HG02885 (cell line): Measurements from ENCODE around the gene HIVEP1.
A peak's percentile ranks its signal among the peaks of the same experiment; 100 is the strongest.

ENCODE experiments used
- ATAC-seq: cut with Tn5 transposase; IDR thresholded peaks from one replicate; pipeline ENCODE4 v1.9.1; 2021; ENCODE audit warnings: mild to moderate bottlenecking; ENCODE audit not compliant: unreplicated experiment, poor library complexity

The HIVEP1 gene

DNA sequence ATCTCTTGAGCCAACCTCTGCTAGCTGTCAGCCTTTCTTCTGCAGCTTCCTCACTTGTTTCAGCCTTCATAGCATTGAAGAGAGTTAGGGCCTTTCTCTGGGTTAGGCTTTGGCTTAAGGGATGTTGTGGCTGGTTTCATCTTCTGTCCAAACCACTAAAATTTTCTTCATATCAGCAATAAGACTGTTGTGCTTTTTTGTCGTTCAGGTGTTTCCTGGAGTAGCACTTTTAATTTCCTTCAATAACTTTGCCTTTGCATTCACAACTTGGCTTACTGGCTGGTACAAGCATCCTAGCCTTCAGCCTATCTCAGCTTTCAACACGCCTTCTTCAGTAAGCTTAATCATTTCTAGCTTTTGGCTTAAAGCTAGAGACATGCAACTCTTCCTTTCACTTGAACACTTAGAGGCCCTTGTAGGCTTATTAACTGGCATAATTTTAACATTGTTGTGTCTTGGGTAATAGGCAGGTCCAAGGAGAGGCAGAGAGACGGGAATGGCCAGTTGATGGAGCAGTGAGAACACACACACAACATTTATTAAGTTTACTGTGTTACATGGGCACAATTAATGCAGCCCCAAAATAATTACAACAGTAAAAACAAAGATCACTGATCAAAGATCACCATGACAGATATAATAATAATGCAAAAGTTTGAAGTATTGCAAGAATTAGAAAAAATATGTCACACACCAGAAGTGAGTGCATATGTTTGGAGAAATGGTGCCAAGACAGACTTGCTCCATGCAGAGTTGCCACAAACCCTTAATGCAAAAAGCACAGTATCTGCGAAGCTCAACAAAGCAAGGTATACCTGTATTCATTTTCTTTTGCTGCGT, 98.6 kb downstream of the HIVEP1 start:
- ATAC-seq = no peak

- ATAC-seq = no peak
These were observed 99.2 kb downstream of the HIVEP1 start for GRCh38 chr6:12111363-12111670.

DNA sequence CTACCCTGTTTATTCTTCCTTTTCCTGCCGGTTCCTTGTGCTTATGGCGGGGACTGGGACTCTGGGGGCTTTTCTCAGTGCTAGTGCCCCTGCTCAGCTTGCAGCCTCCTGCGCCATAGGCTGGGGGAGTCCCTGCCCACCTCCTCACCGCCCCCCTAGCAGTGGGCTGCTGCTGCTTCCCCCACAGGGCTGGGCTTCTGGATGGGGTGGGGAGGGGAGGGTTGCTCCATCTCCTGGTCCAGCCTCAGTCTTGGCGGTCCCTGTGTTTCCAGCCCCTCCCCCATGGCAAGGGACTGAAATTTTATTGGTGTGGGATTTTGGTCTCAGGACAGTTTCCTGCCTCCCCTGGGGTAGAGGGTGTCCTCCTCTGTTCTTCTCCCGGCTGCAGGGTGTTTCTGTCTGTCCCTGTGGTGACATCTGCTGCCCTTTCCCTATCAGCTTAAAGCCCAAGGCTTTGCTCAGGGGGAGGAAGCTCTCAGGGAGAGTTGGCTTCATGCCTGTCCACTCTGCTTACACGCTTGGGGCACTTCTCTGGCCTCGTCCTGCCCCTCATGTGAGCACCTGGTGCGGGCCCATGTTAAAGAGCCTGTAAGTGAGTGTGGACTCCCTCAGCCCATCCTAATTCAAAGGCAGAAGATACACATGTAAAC, 100.6 kb downstream of the HIVEP1 start:
- no peak for ATAC-seq

GRCh38 chr6:12113190-12113577, 101.1 kb downstream of the HIVEP1 start:
- no peak for ATAC-seq

DNA sequence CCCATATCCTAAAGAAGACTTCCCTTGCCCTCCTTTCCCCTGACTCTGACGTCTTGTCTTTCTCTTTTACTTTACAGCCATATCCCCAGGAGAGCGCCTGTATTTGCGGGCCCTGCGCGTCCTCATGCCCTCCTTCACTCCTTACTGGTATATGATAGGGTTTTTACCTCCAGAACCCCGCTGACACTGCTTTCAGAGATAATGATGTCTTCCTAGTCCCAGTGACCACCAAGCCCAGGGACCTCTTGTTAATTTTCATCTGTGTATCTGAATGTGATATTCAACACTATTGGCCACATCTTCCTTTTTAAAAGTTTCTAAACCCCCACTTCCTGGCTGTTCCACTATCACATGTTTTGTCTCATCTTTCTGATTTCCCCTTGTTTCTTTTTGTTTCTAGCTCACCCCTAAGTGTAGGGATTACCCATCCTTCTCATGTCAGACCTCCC, 102.0 kb downstream of the HIVEP1 start:
- no peak for ATAC-seq

GRCh38 chr6:12115001-12115400, 102.9 kb downstream of the HIVEP1 start:
- ATAC-seq = no peak

DNA sequence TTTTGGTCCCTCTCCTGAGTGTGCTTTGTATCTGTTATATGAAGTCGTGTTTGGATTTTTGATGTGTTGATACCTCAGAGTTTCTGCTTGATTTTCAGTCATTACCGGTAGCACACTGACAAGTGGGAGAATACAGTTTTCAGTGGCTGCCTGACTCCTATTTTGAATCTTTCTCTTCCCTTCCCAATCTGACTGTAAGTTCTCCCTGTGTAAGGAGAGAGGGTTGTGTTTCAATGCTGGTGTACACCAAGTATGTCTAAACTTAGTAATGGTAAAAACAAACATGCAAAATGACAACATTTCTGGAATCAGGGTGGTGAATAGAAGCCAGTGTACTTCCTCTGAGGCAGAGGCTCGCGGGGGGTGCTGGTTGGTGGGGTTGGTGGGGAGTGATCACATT, 103.4 kb downstream of the HIVEP1 start:
- ATAC-seq = no peak

GRCh38 chr6:12116264-12116800, 104.2 kb downstream of the HIVEP1 start:
- no peak for ATAC-seq

DNA sequence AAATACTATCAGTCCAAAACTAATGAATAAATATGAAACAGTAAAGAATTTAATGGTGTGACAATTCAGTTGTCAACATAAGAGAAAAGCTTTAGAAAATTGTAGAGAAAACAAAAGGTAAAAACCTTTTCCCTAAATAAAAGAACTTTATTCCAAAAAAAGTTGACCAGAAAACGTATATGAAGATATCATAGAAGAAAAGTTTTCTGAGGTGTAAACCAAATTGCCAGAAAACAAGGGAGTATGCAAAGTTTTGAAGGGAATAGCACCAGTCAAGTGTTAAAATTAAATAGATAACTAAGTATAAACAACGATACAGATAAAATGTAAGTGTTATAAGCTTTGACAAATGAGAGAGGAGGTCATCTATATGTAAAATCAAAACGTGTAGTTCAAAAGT, 104.9 kb downstream of the HIVEP1 start:
- no peak for ATAC-seq

GRCh38 chr6:12118607-12119006, 106.5 kb downstream of the HIVEP1 start:
- ATAC-seq = no peak

- ATAC-seq = peak; percentile 61
These were observed 107.0 kb downstream of the HIVEP1 start for GRCh38 chr6:12119085-12119588.

GRCh38 chr6:12125396-12125795, 113.3 kb downstream of the HIVEP1 start:
- no peak for ATAC-seq

DNA sequence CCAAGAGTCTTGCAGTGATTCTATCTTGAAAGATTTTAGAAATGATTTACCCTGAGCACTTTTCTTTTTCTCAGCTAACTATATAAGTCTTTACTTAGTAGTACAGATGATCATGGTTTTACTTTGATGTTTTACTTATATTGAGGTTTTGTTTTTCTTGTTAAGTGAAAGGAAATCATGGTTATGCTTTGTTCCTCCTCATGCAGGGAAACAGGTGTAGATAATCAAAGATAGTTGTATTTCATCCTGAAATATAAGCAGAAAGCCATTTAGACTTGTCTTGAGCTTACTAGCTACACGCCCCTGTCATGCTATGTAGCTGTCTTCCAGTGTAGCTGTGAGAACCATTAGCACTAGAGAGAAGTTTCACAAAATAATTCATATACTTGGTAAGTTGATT, 113.9 kb downstream of the HIVEP1 start:
- ATAC-seq = no peak

DNA sequence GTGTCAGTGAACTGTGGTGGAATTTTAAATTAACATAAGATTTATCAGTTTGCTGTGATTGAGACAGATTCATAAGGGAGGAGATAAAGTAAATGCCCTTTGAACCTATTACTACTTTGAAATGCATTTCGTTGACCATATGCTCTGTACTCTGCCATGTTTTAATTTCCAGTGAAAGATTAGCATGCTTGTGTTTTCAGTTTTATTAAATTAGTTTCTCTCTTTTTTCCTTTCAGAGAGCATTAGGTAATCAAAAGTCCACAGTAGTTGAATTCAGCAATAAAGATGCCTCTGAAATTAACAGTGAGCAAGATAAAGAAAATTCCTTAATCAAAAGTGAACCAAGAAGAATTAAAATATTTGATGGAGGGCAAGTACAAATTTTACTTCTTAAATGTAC, 117.4 kb downstream of the HIVEP1 start:
- ATAC-seq = no peak

- no peak for ATAC-seq
These were observed 120.5 kb downstream of the HIVEP1 start for GRCh38 chr6:12132351-12133222.

- ATAC-seq = no peak
These were observed 122.5 kb downstream of the HIVEP1 start for GRCh38 chr6:12134581-12134980.

GRCh38 chr6:12134991-12135390, 122.9 kb downstream of the HIVEP1 start:
- no peak for ATAC-seq

GRCh38 chr6:12136905-12137304, 124.8 kb downstream of the HIVEP1 start:
- ATAC-seq = no peak

- no peak for ATAC-seq
These were observed 125.4 kb downstream of the HIVEP1 start for GRCh38 chr6:12137480-12137879.

DNA sequence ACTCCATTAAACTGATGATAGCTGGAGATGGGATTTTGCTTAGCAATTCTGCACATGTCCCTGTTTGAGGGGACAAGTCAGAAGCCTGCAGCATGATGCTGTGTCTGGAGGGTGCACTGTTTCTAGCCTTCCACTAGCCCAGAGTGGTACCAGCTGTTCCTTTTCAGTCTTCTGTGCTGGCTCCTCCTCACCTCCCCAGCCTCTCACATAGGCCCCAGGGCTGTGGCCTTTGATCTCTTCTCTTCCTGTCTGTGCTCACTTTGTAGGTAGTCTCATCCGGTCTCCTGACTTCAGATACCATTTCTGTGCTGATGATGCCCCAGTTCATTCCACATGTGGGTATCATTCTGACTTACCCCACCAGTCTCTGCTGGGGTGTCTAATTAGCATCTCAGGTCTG, 126.3 kb downstream of the HIVEP1 start:
- no peak for ATAC-seq

DNA sequence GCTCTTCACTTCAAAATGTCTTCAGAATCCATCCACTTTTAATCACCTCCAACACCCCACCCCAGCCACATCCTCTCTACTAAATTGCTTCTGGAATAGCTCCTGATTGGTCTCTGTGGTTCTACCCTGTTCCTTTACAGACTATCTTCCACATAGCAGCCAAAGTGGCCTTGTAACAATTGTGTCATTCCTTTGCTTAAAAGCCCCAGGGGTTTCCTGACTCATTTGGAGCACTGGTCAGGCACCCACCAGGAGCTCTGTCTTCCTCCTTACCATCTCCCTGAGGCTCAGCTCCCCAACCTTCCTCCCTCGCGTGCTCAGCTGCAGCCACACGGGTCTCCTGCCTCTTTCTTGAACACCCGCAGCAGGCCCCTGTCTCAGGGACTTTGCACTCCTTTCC, 126.8 kb downstream of the HIVEP1 start:
- ATAC-seq = no peak
